Jurkat, Clone E6-1 (cell line): ENCODE measurements around the gene NKAIN2.
"Not testable (repeated sequence)": the region's sequence is repeated elsewhere in the genome, so short reads cannot be mapped to it uniquely, and the experiment has no call there.

Source experiments
- DNase-seq: peaks from one replicate; pipeline ENCODE4 v3.0.0-alpha.2; 2011; ENCODE audit warnings: low read depth, low spot score
- H3K4me3 ChIP-seq: 2 replicates; pipeline ENCODE4 v1.5.1; 2011; ENCODE audit warnings: mild to moderate bottlenecking, low read length, control low read depth, moderate library complexity

The NKAIN2 gene

GRCh38 chr6:124131259-124131658 lies 327.6 kb downstream of the NKAIN2 start:
- H3K4me3 ChIP-seq, result no peak overlapping the region
- DNase-seq, result no peak

- DNase-seq, result no peak
- no peak overlapping the region for H3K4me3 ChIP-seq
These were observed 328.1 kb downstream of the NKAIN2 start for GRCh38 chr6:124131779-124132178.

GRCh38 chr6:124132256-124132655 lies 328.6 kb downstream of the NKAIN2 start:
- no peak for DNase-seq
- no peak overlapping the region for H3K4me3 ChIP-seq

GRCh38 chr6:124142852-124143251 lies 339.2 kb downstream of the NKAIN2 start:
- H3K4me3 ChIP-seq, result no peak overlapping the region
- no peak for DNase-seq

- no peak for DNase-seq
- no peak overlapping the region for H3K4me3 ChIP-seq
These were observed 339.8 kb downstream of the NKAIN2 start for GRCh38 chr6:124143435-124143834.

- H3K4me3 ChIP-seq, result no peak overlapping the region
- DNase-seq, result no peak
These were observed 344.0 kb downstream of the NKAIN2 start for GRCh38 chr6:124147621-124148020.

- no peak for DNase-seq
- H3K4me3 ChIP-seq, result no peak overlapping the region
These were observed 344.7 kb downstream of the NKAIN2 start for GRCh38 chr6:124148236-124148957.

GRCh38 chr6:124149646-124150045 lies 346.0 kb downstream of the NKAIN2 start:
- H3K4me3 ChIP-seq, result no peak overlapping the region
- DNase-seq, result no peak

- H3K4me3 ChIP-seq, result no peak overlapping the region
- DNase-seq, result no peak
These were observed 354.4 kb downstream of the NKAIN2 start for GRCh38 chr6:124158024-124158423.

- DNase-seq, result no peak
These were observed 360.0 kb downstream of the NKAIN2 start for GRCh38 chr6:124163676-124164075.

GRCh38 chr6:124164343-124164742 lies 360.7 kb downstream of the NKAIN2 start:
- H3K4me3 ChIP-seq, result no peak overlapping the region

More at GRCh38 chr6:124163676-124164075, 360.0 kb downstream of the NKAIN2 start:
- no peak overlapping the region for H3K4me3 ChIP-seq

GRCh38 chr6:124167249-124167648 lies 363.6 kb downstream of the NKAIN2 start:
- not testable (repeated sequence) for DNase-seq, H3K4me3 ChIP-seq

More at GRCh38 chr6:124164343-124164742, 360.7 kb downstream of the NKAIN2 start:
- DNase-seq, result no peak

GRCh38 chr6:124190256-124190655 lies 386.6 kb downstream of the NKAIN2 start:
- H3K4me3 ChIP-seq, result no peak overlapping the region
- no peak for DNase-seq

GRCh38 chr6:124193132-124193531 lies 389.5 kb downstream of the NKAIN2 start:
- DNase-seq, result no peak

GRCh38 chr6:124197148-124197547 lies 393.5 kb downstream of the NKAIN2 start:
- DNase-seq, result no peak
- H3K4me3 ChIP-seq, result no peak overlapping the region

More at GRCh38 chr6:124193132-124193531, 389.5 kb downstream of the NKAIN2 start:
- H3K4me3 ChIP-seq, result no peak overlapping the region

GRCh38 chr6:124199286-124199685 lies 395.6 kb downstream of the NKAIN2 start:
- H3K4me3 ChIP-seq, result no peak overlapping the region
- no peak for DNase-seq

- no peak overlapping the region for H3K4me3 ChIP-seq
- DNase-seq, result no peak
These were observed 397.0 kb downstream of the NKAIN2 start for GRCh38 chr6:124200661-124201060.

GRCh38 chr6:124203101-124203811 lies 399.6 kb downstream of the NKAIN2 start:
- no peak overlapping the region for H3K4me3 ChIP-seq
- DNase-seq, result no peak

- H3K4me3 ChIP-seq, result no peak overlapping the region
- DNase-seq, result no peak
These were observed 400.1 kb downstream of the NKAIN2 start for GRCh38 chr6:124203812-124204167.

GRCh38 chr6:124205921-124206320 lies 402.3 kb downstream of the NKAIN2 start:
- no peak for DNase-seq
- H3K4me3 ChIP-seq, result no peak overlapping the region
